ENCODE results near the gene MIDN.

MIDN gene

GRCh38 chr19:1259206-1259875, 11.0 kb downstream of the MIDN start:
- no peak for DNase-seq (ENCODE audit: low read depth)

GRCh38 chr19:1259876-1260748, 11.7 kb downstream of the MIDN start:
- DNase-seq (ENCODE audit: low read depth), result no peak

- DNase-seq (ENCODE audit: low read depth), result peak; percentile 90
Measured at GRCh38 chr19:1260749-1261537, 12.6 kb downstream of the MIDN start.

GRCh38 chr19:1261538-1261797, 13.1 kb downstream of the MIDN start:
- no peak for DNase-seq (ENCODE audit: low read depth)

- DNase-seq (ENCODE audit: low read depth), result no peak
Measured at GRCh38 chr19:1261798-1262622, 13.6 kb downstream of the MIDN start.

GRCh38 chr19:1262623-1263123, 14.3 kb downstream of the MIDN start:
- no peak for DNase-seq (ENCODE audit: low read depth)

- no peak for DNase-seq (ENCODE audit: low read depth)
Measured at GRCh38 chr19:1263188-1263587, 14.8 kb downstream of the MIDN start.

GRCh38 chr19:1264801-1265614, 16.6 kb downstream of the MIDN start:
- no peak for DNase-seq (ENCODE audit: low read depth)

- no peak for DNase-seq (ENCODE audit: low read depth)
Measured at GRCh38 chr19:1265615-1266128, 17.3 kb downstream of the MIDN start.

- DNase-seq (ENCODE audit: low read depth), result no peak
Measured at GRCh38 chr19:1266129-1266915, 17.9 kb downstream of the MIDN start.

GRCh38 chr19:1266916-1267476, 18.6 kb downstream of the MIDN start:
- no peak for DNase-seq (ENCODE audit: low read depth)

- no peak for DNase-seq (ENCODE audit: low read depth)
Measured at GRCh38 chr19:1267477-1268225, 19.3 kb downstream of the MIDN start.

GRCh38 chr19:1268226-1269064, 20.1 kb downstream of the MIDN start:
- no peak for DNase-seq (ENCODE audit: low read depth)

- DNase-seq (ENCODE audit: low read depth), result peak; percentile 98
Measured at GRCh38 chr19:1269065-1269477, 20.7 kb downstream of the MIDN start, which contains the start of gene CIRBP. CIRBP (plus strand) TSS chr19:1269332; CDS start chr19:1270934, 1,602 bp downstream.

GRCh38 chr19:1269478-1270212, 21.3 kb downstream of the MIDN start:
- DNase-seq (ENCODE audit: low read depth), result no peak

- no peak for DNase-seq (ENCODE audit: low read depth)
Measured at GRCh38 chr19:1270213-1270853, 21.9 kb downstream of the MIDN start.
